NB4 (cell line): ENCODE results near the gene CDH1.

ENCODE experiments used
- DNase-seq: peaks from one replicate; pipeline ENCODE4 v3.0.0; 2010; ENCODE audit warnings: low read depth
- H3K4me3 ChIP-seq: one replicate; pipeline ENCODE4 v1.5.1; 2011; ENCODE audit warnings: mild to moderate bottlenecking, low read depth, low read length, moderate library complexity
- MYC ChIP-seq: IDR thresholded peaks from 2 replicates; pipeline ENCODE4 v1.6.1; 2011; ENCODE audit warnings: low read depth, low read length
- POLR2A ChIP-seq: IDR thresholded peaks from 2 replicates; pipeline ENCODE4 v1.6.1; 2011; ENCODE audit warnings: mild to moderate bottlenecking; ENCODE audit not compliant: insufficient read length; ENCODE audit errors: extremely low read depth
- TF ChIP-seq, protein P1 (sequence below): IDR thresholded peaks from 2 replicates; pipeline ENCODE4 v1.6.1; 2011; ENCODE audit warnings: low read depth, low read length
- TF ChIP-seq, protein P2 (sequence below): IDR thresholded peaks from one replicate; pipeline ENCODE4 v1.5.1; 2012; ENCODE audit warnings: low read depth, low read length

Gene CDH1

DNA sequence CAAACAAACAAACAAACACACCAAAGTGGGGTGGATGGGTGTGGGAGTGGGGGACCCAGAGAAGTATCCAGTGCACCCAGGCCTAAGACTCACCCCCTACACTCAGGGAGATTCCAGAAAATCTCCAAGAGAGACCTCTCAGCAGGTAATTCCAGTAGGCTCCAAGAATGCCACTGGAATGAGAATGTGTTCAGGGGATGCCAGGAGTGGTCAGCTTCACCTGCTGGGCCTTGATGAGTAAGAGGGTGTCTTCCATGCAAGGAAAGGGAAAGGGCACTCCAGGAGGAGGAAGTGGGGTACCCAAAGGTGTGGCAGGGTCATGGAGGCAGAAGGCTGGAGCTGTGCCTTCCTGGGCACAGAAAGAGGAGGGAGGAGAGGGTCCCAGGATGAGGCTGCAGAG, 9.9 kb downstream of the CDH1 start:
- TF ChIP-seq, protein P1, sequence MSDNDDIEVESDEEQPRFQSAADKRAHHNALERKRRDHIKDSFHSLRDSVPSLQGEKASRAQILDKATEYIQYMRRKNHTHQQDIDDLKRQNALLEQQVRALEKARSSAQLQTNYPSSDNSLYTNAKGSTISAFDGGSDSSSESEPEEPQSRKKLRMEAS, result no peak
- TF ChIP-seq POLR2A, result no peak
- TF ChIP-seq, protein P2, sequence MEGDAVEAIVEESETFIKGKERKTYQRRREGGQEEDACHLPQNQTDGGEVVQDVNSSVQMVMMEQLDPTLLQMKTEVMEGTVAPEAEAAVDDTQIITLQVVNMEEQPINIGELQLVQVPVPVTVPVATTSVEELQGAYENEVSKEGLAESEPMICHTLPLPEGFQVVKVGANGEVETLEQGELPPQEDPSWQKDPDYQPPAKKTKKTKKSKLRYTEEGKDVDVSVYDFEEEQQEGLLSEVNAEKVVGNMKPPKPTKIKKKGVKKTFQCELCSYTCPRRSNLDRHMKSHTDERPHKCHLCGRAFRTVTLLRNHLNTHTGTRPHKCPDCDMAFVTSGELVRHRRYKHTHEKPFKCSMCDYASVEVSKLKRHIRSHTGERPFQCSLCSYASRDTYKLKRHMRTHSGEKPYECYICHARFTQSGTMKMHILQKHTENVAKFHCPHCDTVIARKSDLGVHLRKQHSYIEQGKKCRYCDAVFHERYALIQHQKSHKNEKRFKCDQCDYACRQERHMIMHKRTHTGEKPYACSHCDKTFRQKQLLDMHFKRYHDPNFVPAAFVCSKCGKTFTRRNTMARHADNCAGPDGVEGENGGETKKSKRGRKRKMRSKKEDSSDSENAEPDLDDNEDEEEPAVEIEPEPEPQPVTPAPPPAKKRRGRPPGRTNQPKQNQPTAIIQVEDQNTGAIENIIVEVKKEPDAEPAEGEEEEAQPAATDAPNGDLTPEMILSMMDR, result no peak
- TF ChIP-seq MYC, result no peak
- no peak overlapping the region for H3K4me3 ChIP-seq
- DNase-seq, result no peak

DNA sequence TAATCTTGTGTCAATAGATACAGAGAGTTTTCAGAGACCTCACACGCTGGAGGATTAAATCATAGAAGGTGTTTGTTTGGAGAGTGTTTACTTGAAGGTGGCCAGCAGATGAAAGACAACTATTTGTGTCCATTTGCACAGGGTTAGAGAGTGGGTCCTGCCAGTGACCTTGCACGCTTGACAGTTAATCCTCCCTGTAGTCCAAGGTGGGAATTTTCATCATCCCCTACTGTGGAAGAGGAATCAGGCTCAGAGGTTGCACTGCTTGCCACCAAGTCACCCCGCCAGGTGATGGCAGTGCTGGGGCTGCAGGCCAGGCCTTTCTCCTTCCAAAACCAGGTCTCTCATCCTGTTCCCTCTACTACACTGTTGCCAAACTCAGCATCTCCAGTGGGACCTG, 12.3 kb downstream of the CDH1 start:
- TF ChIP-seq POLR2A, result no peak
- TF ChIP-seq, protein P1, result no peak
- TF ChIP-seq MYC, result no peak
- TF ChIP-seq, protein P2, result no peak
- no peak overlapping the region for H3K4me3 ChIP-seq
- DNase-seq, result no peak

DNA sequence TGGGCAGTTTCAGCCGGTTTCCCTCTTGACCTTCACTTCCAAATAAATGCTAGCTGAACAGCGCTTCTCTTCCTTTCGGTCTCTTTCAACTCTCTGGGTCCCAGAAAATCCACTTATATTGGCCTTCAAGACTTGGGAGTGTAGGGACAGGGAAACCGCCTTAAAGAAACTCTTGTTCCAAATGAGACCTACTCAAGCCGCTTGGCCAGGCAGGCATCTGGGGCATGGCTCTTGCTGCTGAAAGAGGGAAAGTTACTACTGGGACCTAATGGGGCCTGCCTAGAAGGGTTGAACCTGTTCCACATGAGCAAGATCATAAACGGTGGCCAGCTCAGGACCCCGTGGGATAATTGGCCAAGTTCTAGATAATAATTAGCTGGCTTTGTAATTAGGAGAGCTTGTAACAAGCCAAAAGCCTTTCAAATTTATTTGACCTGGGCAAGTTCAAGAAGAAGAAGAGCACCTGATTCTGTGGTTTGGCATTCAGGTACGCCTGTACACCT, 13.2 kb downstream of the CDH1 start:
- TF ChIP-seq, protein P2, result no peak
- no peak for DNase-seq
- H3K4me3 ChIP-seq, result no peak overlapping the region

DNA sequence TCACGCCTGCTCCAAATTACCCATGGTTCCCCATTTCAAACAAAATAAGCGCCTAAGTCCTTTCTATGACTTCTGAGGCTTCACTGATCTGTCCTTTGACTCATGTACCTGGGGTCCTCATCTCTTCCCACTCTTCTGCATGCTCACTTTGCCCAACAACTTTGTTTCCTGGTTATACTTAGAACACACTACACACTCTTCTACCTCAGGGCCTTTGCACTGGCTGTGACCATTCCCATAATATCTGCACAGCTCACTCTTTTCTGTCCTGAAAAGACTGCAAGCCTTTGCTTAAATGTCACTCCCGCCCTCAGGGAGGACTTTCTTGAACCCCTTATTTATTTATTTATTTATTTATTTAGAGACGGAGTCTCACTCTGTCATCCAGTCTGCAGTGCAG, 14.1 kb downstream of the CDH1 start:
- TF ChIP-seq, protein P2, result no peak
- TF ChIP-seq, protein P1, result no peak
- no peak for TF ChIP-seq MYC
- TF ChIP-seq POLR2A, result no peak
- no peak for DNase-seq

DNA sequence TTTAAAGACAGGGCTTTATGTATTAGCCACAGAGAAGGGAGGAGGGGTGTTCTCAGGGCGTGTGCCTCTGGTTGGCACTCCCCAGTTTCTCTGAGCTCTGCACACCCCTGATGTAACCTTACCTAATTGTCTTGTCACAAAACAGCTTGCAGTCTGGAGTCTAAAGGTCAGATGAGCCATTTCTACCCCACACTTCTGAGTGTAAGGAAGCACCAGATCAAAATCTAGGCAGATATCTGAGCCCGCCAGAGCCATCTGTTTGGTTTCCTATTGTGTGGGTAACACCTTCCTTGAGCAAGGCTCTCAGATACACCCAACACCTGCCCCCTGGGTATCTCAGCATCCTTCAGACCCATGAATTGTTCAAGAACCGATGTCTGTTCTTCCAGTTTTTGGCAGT, 15.5 kb downstream of the CDH1 start:
- TF ChIP-seq, protein P1, result no peak
- TF ChIP-seq MYC, result no peak
- TF ChIP-seq, protein P2, result no peak
- TF ChIP-seq POLR2A, result no peak
- no peak overlapping the region for H3K4me3 ChIP-seq
- DNase-seq, result no peak

More for the DNA sequence above, 14.1 kb downstream of the CDH1 start:
- no peak overlapping the region for H3K4me3 ChIP-seq

DNA sequence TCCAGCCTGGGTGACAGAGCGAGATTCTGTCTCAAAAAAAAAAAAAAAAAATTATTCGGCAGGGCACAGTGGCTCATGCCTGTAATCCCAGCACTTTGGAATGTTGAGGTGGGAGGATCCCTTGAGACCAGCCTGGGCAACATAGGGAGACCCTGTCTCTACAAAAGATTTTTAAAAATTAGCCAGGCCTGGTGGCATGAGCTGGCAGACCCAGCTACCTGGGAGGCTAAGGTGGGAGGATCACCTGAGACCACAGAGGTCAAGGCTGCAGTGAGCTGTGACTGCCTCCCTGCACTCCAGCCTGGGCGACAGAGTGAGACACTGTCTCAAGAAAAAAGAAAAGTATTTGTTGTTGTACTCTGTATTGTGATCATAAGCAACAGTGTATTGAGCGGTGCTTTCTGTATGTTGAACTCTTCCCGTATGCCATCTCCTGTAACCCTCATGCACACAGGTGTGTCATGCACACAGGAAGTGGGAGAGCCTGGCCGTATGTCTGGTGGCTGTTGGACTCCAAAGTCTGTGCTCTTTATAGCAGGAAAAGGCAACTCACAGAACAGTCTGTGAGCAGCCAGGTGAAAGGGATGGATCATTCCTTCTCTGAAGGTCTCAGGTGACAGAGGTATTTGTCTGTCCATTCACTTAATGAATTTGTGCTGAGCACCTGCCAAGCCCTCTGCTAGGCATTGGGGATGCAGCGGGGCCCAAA, 17.1 kb downstream of the CDH1 start:
- DNase-seq, result no peak
- no peak for TF ChIP-seq POLR2A
- TF ChIP-seq, protein P1, result no peak
- TF ChIP-seq MYC, result no peak
- TF ChIP-seq, protein P2, result no peak
- H3K4me3 ChIP-seq, result no peak overlapping the region
